ENCODE data around the gene MRPS15.

DNA sequence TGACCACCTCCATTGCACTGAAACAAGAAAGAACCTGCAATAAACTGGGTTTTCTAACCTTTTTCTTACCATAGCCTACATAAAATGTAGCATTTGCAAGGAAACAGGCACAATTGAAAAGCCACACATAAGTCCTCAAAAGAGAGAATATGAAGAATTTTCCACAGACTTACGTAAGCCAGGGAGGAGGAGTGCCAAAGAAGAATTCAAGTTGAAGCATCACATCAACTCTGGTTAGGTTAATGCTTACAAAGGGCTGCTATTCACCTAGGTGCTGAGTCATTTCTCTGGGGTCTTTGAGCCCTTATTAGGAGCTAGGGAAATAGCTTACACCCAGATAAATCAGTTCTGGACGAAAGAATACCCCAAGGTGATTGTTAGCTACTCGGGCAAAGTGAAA is 23.5 kb downstream of the MRPS15 start:
- TF ChIP-seq, protein P1, sequence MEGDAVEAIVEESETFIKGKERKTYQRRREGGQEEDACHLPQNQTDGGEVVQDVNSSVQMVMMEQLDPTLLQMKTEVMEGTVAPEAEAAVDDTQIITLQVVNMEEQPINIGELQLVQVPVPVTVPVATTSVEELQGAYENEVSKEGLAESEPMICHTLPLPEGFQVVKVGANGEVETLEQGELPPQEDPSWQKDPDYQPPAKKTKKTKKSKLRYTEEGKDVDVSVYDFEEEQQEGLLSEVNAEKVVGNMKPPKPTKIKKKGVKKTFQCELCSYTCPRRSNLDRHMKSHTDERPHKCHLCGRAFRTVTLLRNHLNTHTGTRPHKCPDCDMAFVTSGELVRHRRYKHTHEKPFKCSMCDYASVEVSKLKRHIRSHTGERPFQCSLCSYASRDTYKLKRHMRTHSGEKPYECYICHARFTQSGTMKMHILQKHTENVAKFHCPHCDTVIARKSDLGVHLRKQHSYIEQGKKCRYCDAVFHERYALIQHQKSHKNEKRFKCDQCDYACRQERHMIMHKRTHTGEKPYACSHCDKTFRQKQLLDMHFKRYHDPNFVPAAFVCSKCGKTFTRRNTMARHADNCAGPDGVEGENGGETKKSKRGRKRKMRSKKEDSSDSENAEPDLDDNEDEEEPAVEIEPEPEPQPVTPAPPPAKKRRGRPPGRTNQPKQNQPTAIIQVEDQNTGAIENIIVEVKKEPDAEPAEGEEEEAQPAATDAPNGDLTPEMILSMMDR (conservative IDR thresholded peaks at IDR 0.05) = no peak
- no peak for TF ChIP-seq ZFX (IDR thresholded peaks at IDR 0.05)
